Bronchial epithelial cell (primary cell): ENCODE results near the gene ZNF24. TPM values are rescaled to one million over a fixed set of nuclear protein-coding genes. Genes with fewer than 3 reads are reported as not detected.
A peak's percentile ranks its signal among the peaks of the same experiment; 100 is the strongest.

Source experiments
- DNase-seq: peaks from one replicate; pipeline ENCODE4 v3.0.0-alpha.2; 2010; ENCODE audit warnings: low read depth
- FAIRE-seq: peaks from 2 replicates; lab custom pipeline; 2011; peaks lifted over from hg19 to GRCh38; lab: Jason Lieb, UNC
- H3K27me3 ChIP-seq: 2 replicates; pipeline ENCODE4 v1.5.1; 2011; ENCODE audit warnings: low read length; ENCODE audit not compliant: control insufficient read depth, insufficient read depth
- H3K36me3 ChIP-seq: 2 replicates; pipeline ENCODE4 v1.5.1; 2011; ENCODE audit warnings: low read length; ENCODE audit not compliant: control insufficient read depth, insufficient read depth
- H3K4me3 ChIP-seq: 2 replicates; pipeline ENCODE4 v1.5.1; 2011; ENCODE audit warnings: mild to moderate bottlenecking, low read depth, low read length, control low read depth
- total RNA-seq: library from RNA; depleted of rRNA; stranded (reverse); fragments of >200 nt; gene quantifications from 2 replicates; pipeline ENCODE4 v1.2.1, GENCODE V29; 2014
- TF ChIP-seq, protein P1 (sequence below): IDR thresholded peaks from 2 replicates; pipeline ENCODE4 v1.5.1; 2011; ENCODE audit warnings: mild to moderate bottlenecking, moderate library complexity, low read length, control low read depth, inconsistent platforms; ENCODE audit not compliant: insufficient read depth, severe bottlenecking

ZNF24 gene
- total RNA-seq, 1 donor from 2014 or later: 32.9 TPM

DNA sequence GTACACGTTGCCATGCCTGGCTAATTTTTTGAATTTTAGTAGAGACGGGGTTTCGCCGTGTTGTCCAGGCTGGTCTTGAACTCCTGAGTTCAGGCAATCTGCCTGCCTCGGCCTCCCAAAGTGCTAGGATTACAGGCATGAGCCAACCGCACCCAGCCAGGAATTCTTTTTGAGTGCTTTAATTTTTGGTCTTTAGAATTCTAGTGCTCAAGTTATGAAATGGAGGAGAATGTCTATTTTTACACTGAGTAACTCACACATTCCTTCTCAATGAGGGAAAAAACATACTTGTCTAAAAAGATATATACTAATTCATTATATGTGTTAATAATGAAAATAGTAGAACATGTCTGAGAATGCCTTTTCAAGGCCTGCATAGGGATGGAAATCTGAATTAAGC is 24.4 kb upstream of the ZNF24 start:
- FAIRE-seq (no peak), DNase-seq (no peak)
- no peaks in the 10 kb centered on the region for H3K27me3 ChIP-seq
- H3K4me3 ChIP-seq: no peak overlapping the region
- TF ChIP-seq, protein P1, sequence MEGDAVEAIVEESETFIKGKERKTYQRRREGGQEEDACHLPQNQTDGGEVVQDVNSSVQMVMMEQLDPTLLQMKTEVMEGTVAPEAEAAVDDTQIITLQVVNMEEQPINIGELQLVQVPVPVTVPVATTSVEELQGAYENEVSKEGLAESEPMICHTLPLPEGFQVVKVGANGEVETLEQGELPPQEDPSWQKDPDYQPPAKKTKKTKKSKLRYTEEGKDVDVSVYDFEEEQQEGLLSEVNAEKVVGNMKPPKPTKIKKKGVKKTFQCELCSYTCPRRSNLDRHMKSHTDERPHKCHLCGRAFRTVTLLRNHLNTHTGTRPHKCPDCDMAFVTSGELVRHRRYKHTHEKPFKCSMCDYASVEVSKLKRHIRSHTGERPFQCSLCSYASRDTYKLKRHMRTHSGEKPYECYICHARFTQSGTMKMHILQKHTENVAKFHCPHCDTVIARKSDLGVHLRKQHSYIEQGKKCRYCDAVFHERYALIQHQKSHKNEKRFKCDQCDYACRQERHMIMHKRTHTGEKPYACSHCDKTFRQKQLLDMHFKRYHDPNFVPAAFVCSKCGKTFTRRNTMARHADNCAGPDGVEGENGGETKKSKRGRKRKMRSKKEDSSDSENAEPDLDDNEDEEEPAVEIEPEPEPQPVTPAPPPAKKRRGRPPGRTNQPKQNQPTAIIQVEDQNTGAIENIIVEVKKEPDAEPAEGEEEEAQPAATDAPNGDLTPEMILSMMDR: no peak
- H3K36me3 ChIP-seq: no peaks in the 10 kb centered on the region

DNA sequence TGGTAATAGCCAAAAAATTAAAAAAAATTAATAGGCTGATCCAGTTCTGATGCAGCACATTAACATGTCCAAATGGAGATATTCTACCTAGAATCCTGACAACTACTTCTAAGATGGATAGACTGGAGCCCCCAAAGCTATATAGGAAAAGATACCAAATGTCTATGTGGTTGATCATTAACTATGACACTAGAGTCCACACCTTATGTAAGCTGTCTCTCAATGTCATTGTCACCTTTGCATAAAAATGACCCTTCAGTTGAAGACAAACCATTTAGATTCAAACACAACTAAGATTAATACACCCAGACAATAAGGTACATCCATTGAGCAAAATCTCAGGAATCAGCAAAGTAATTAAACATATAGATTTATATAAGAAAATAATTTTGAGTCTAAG is 18.3 kb upstream of the ZNF24 start:
- H3K36me3 ChIP-seq: no peaks in the 10 kb centered on the region
- H3K27me3 ChIP-seq: no peaks in the 10 kb centered on the region
- TF ChIP-seq, protein P1: no peak
- DNase-seq: no peak
- H3K4me3 ChIP-seq: no peak overlapping the region
- FAIRE-seq: no peak

DNA sequence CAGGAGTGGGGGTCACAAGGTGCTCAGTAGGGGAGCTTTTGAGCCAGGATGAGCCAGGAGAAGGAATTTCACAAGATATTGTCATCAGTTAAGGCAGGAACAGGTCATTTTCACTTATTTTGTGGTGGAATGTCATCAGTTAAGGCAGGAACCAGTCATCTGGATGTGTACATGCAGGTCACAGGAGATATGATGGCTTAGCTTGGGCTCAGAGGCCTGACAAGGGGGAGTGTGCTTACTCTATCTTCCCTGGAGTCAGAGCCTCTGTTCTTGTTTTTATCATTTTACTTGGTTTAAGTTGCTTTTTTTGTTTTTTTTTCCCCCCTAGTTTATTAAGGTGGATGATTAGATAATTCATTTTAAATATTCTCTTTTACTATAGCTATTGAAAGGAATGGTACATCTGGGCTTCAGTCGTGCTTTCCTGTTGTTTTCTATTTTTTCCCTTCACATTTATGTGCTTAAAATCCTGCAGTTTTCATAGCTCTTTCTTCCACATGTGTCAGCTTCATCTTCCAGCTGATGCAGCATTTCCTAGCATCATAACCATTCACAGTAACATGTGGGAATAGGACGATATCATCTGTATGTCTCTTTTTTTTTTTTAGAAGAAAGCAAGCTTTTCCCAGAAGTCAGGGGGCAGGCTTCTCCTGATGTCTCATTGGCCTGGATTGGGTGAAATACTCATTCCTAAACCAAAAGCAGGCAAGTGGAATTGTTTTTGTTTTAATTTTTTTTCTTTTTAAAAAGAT is 17.5 kb upstream of the ZNF24 start:
- Histone ChIP-seq H3K36me3 (no peaks in the 10 kb centered on the region), H3K4me3 (no peak overlapping the region), H3K27me3 (no peaks in the 10 kb centered on the region)
- TF ChIP-seq, protein P1: no peak
- DNase-seq: no peak
- FAIRE-seq: no peak

DNA sequence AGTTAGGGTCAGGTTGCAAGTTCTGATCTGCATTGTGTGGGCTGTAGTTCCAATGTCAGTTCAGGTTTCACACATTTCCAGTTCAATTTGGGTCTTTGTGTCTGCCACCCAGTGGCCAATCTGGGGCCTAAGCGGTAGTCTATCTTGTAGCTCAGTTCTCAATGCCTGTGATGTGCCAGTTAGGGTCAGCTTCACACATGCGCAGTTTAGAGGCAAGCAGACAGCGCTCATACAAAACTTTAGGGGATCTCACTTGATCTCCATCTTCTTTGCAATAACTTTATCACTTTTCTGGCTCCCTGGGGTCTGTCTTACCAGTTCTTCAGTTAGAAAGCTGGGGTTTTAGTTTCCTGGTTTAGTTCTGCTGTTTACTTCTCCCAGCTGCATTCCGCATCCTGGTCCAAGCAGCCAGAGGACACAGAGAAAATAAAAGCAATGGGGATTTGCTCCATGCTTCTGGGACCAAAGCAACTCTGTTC is 11.0 kb upstream of the ZNF24 start:
- H3K4me3 ChIP-seq: no peak overlapping the region
- FAIRE-seq (no peak), DNase-seq (peak; percentile 81)
- TF ChIP-seq, protein P1: peak; percentile 82
- no peaks in the 10 kb centered on the region for H3K36me3 ChIP-seq
- H3K27me3 ChIP-seq: no peaks in the 10 kb centered on the region

DNA sequence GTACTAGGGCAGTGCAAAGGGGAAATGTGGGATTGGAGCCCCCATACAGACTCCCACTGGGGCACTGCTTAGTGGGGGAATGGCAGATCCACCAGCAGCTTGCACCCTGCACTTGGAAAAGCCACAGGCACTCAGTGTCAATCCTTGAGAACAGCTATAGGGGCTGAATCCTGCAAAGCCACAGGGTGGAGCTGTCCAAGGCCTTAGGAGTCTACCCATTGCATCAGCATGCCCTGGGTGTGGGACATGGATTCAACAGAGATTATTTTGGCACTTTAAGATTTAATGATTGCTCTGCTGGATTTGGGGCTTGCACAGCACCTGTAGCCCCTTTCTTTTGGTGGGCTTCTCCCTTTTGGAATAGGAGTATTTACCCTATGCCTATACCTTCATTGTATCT is 8.6 kb upstream of the ZNF24 start:
- TF ChIP-seq, protein P1: no peak
- H3K4me3 ChIP-seq: no peak overlapping the region
- H3K36me3 ChIP-seq: no peaks in the 10 kb centered on the region
- DNase-seq (no peak), FAIRE-seq (no peak)
- H3K27me3 ChIP-seq: no peaks in the 10 kb centered on the region
